Activated CD8-positive, alpha-beta memory T cell treated with anti-CD3 and anti-CD28 coated beads for 48 hours (primary cell): ENCODE measurements around the gene TMEM202.
"Not testable (repeated sequence)": the region's sequence is repeated elsewhere in the genome, so short reads cannot be mapped to it uniquely, and the experiment has no call there.

ENCODE experiments used
- DNase-seq, 3 experiments: peaks; one replicate each; pipeline ENCODE4 v3.0.0-alpha.2; 2020; ENCODE audit warnings: low read depth in 2 of 3, low spot score in 2 of 3

TMEM202 gene

DNA sequence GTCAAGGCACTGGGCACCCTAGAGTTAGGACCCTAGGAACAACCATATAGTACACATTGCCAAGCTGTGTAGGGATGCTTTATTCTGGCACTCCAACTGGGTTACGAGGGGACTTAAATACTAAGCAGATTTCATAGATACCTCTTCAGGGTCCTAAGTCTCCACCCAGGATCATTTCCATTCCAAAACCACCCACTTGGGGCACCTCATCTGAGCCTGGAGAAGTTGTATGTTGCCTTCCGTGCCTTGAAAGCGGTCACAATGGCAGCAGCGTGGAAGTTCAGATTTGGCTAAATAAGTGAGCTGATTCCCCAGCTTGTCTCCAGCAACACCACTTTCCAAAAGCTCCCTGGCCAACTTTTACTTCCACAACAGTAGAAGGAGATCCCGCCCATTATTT is 4.6 kb downstream of the TMEM202 start:
- no peak for DNase-seq

- no peak for DNase-seq
These were observed 6.3 kb downstream of the TMEM202 start for GRCh38 chr15:72404356-72404755.

GRCh38 chr15:72404841-72405240 is 6.7 kb downstream of the TMEM202 start:
- DNase-seq = no peak

GRCh38 chr15:72406936-72407335 is 8.8 kb downstream of the TMEM202 start:
- no peak for DNase-seq

DNA sequence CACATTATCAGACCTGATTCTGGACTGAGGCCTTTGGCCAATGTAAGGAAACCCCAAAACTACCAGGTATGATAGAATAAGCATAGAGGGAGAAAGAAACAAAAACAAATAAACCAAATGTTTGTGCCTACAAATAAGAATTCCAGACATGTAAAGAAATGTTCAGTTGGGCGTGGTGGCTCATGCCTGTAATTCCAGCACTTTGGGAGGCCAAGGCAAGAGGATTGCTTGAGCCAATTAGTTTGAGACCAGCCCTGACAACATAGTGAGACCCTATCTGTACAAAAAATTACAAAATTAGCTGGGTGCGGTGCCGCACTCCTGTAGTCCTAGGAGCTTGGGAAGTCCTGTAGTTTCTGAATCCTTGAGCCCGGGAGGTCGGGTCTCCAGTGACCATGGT is 13.0 kb downstream of the TMEM202 start:
- DNase-seq = no peak

DNA sequence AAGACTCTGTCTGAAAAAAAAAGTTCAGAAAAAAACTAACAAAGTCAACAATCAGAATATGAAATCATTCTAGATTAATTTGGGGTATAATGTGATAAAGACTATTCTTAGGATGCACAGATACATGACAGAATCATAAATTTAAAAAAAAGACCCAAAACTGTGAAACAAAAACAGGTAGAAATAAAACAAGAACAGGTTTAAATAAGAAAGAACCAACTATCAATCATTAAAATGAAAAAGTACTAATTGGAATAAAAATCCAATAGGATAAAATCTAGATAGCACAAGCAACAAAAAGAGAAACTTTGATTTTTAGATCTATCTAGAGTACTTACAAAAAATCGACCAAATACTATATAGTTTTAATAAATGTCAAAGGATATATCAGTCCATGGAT is 13.4 kb downstream of the TMEM202 start:
- DNase-seq = no peak

DNA sequence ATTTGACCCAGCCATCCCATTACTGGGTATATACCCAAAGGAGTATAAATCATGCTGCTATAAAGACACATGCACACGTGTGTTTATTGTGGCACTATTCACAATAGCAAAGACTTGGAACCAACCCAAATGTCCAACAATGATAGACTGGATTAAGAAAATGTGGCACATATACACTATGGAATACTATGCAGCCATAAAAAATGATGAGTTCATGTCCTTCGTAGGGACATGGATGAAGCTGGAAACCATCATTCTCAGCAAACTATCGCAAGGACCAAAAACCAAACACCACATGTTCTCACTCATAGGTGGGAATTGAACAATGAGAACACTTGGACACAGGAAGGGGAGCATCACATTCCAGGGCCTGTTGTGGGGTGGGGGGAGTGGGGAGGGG is 15.2 kb downstream of the TMEM202 start:
- not testable (repeated sequence) for DNase-seq

- DNase-seq = no peak
These were observed 17.2 kb downstream of the TMEM202 start for GRCh38 chr15:72415304-72415703.

- DNase-seq = not testable (repeated sequence)
These were observed 21.7 kb downstream of the TMEM202 start for GRCh38 chr15:72419768-72420167.

DNA sequence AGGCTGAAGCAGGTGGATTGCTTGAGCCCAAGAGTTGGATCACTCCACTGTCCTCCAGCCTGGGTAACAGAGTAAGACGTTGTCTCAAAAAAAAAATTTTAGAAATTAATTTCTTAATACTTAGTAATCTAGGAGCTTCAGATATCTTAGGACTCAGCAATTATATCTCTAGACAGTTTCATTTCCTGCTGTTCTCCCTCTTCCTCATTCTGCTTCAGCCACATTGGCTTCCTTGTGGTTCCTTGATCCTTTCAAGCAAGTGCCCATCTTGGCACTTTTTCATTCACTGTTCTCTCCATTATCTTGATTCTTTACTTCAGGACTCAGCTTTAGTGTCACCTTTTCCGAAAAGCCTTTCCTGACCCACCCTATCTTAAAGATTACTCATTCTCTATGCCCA is 22.5 kb downstream of the TMEM202 start:
- no peak for DNase-seq

DNA sequence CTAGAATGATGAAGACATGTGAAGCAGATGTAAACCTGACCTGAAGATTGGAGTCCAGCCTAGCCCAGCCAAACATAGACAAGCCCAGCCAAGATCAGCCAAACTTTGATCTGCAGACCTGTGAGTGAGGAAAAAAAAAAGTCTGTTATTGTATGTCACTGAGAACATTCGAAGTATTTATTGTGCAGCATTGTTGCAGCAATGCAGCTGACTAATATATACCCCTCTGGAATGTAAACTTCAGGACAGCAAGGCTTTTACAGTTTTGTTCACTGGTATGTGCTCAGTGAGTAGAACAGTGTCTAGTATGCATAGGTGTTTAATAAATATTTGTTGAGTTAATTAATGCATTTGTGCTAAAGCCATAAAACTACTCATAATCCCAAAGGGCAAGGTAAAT is 23.4 kb downstream of the TMEM202 start:
- no peak for DNase-seq

DNA sequence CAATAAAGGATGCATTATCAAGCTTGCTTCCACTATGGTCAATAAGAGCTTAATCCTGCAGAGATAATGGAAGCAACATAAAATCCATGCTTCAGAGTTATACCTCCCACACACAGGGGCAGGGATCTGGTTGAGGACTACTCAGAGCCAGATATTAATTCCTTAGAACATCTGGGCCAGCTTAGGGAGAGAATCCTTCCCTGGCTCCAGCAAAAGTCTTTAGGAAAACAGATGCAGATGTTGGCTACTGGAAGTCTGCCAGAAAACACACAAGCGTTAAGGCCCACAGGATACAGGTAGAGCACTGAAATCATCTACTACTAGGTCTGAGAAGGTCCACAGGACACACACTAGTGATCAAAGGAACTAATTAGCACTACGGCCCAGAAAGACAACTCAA is 25.2 kb downstream of the TMEM202 start:
- DNase-seq = no peak

- DNase-seq = no peak
These were observed 28.6 kb downstream of the TMEM202 start for GRCh38 chr15:72426753-72427152.

DNA sequence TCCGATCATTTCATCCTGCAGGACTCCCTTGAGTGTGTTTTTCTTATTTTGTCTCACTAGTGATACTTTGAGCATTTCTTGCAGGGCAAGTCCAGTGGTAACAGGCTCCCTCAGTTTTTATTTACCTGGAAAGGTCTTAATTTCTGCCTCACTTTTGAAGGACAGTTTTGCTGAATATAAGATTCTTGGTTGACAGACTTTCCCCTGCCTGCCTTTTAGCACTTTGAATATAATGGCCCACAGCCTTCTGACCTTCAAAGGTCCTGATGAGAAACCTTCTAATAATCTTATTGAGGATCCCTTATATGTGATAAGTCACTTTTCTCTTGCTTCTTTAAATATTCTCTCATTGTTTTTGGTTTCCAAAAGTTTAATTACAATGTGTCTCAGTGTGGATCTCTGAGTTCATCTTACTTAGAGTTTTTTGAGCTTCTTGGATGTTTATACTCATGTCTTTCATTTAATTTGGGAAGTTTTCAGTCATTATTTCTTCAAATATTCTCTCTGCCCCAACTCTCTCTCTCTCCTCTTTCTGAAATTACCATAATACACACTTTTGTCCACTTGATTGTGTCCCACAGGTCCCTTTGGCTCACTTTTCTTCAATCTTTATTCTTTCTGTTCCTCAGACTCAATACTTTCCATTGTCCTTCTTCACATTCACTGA is 39.7 kb downstream of the TMEM202 start:
- no peak for DNase-seq

DNA sequence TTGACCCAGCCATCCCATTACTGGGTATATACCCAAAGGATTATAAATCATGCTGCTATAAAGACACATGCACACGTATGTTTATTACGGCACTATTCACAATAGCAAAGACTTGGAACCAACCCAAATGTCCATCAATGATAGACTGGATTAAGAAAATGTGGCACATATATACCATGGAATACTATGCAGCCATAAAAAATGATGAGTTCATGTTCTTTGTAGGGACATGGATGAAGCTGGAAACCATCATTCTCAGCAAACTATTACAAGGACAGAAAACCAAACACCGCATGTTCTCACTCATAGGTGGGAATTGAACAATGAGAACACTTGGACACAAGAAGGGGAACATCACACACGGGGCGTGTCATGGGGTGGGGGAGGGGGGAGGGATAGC is 44.7 kb downstream of the TMEM202 start:
- DNase-seq = not testable (repeated sequence)

GRCh38 chr15:72445426-72445825 is 47.3 kb downstream of the TMEM202 start:
- DNase-seq = no peak

GRCh38 chr15:72450805-72451204 is 52.7 kb downstream of the TMEM202 start:
- no peak for DNase-seq

GRCh38 chr15:72451224-72451623 is 53.1 kb downstream of the TMEM202 start:
- no peak for DNase-seq

DNA sequence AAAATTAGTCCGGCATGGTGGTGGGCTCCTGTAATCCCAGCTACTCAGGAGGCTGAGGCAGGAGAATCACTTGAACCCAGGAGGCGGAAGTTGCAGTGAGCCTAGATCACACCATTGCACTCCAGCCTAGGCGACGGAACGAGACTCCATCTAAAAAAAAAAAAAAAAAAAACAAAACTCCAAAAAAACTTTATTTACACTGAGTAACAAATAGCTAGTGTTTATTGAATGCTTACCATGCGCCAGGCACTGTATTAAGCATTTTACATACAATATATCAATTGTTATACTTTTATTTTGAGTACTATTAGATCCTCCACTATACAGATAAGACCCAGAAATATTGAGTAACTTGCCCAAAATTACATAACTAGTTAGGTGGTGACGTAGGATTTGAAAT is 58.6 kb downstream of the TMEM202 start:
- no peak for DNase-seq
